ENCODE results near the gene BLID.
A peak's percentile ranks its signal among the peaks of the same experiment; 100 is the strongest.

The BLID gene

GRCh38 chr11:122140500-122140899 lies 24.5 kb upstream of the BLID start:
- DNase-seq (ENCODE audit: low read depth, low spot score) = no peak

DNA sequence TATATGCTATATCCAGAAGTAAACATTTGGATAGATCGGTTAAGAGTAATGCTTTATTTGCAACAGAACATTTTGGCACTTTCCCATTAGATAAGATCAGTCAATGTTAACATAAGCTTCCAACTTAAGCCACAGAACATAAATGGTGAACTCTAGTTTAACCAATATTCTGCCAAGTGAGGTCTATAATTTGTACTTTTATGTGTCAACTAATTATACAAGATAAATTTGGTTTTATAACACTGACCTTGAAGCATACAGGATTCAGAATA lies 23.5 kb upstream of the BLID start:
- DNase-seq (ENCODE audit: low read depth, low spot score) = no peak

DNA sequence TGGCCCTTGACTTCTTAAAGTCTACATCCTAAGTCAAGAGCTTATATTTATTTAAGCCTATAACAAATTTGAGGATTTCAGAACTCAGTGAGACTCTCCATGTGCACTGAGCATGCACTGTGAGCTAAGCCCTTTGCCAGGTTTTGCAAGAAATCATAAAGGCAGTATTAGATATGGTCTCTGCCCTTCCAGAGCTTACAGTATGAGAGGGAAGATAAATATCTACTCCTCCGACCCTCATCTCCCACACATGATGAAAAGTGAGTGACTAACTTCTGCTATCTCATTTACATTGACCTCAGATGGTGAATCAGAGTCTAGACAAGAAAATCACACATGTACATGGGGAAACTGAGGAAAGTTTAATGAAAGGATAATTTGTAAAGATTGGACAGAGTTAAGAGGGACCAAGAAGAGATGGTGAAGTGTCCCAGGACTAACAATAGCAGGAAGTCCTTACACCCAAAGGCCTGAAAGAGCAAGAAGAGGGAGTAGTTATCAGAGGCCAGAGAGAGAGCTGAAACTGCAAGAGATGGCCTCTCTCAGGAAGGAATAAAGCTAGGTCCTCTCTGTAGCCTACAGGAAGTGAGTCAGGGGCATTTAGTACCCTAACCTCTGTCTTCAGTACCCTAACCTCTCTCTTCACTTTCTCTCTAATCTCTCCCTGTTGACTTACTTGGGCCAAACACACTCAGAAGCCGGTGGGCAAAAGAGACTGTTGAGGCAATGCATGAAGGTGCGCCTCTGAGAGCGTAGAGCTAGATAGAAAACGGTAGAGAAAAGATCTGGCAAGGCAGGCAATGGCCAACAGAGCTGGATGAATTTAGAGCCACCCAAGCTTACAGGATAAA lies 23.0 kb upstream of the BLID start:
- peak; percentile 40 for DNase-seq (ENCODE audit: low read depth, low spot score)

DNA sequence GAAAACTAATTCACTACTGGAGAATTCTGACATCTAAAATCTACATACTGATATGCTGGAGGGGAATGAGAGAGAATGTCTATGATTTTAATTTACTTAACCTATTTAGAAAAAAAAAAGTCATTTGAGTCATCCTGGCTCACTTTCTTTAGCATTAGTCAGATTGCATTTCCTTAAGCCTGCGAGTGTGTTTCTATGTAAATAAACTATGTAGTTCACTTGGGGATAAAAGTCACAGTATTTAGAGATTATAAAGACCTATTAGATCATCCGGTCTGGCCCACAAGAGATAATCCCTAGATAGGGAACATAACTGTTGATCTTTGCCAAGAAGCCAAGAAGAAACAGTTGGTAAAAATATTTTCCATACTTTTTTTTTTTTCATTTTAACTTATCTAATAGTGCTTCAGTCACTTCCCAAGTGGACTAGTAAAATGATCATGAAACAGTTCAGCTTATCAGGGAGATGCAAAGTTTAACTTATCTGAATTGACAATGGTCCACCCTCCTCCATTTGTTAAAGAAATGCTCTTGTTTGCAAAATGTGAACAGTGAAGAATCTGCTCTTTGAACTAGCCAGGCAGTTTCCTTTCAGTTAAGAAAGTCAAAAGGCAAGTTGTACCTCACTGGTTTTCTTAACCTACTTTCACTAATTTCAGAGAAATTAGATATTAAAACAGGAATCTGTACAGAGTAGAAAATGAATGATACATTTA lies 21.2 kb upstream of the BLID start:
- DNase-seq (ENCODE audit: low read depth, low spot score) = no peak

DNA sequence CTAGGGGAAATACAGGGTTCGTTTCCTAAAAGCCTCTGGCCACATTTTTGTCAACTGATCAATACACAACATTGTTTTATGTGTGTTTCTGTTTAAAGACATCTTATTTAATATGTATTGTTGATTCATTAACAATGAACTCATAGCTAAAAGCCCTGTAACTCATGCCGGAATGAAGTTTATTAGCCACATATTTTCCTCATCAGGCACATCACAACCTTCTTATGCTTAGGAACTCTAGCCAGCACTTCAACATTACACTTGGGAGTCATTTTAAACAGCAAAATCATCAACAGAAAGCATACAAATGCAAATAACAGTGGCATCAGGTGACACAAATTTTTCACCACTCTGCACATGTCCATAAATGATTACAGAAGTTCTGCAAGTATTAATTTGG lies 15.1 kb upstream of the BLID start:
- no peak for DNase-seq (ENCODE audit: low read depth, low spot score)

- no peak for DNase-seq (ENCODE audit: low read depth, low spot score)
Measured at GRCh38 chr11:122128146-122128545, 12.1 kb upstream of the BLID start.

DNA sequence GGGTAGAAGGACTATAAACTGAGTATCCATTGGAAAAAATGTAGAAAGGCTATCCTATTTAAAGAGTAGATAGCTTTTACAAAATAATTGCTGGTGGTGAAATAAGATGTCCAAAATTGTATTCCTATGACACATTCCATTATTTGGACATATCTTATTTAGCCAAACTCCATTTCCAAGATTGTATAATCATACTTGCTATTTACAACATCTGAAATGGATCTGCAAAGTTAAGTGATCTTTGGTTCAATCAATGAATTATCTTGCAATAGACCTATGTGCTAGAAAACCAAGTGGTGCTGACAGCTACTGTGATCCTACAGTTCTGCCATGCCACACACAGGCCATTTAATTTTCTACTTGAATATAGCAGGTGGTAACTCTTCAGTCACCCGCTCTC lies 11.0 kb upstream of the BLID start:
- no peak for DNase-seq (ENCODE audit: low read depth, low spot score)

- no peak for DNase-seq (ENCODE audit: low read depth, low spot score)
Measured at GRCh38 chr11:122126024-122126688, 10.1 kb upstream of the BLID start.

DNA sequence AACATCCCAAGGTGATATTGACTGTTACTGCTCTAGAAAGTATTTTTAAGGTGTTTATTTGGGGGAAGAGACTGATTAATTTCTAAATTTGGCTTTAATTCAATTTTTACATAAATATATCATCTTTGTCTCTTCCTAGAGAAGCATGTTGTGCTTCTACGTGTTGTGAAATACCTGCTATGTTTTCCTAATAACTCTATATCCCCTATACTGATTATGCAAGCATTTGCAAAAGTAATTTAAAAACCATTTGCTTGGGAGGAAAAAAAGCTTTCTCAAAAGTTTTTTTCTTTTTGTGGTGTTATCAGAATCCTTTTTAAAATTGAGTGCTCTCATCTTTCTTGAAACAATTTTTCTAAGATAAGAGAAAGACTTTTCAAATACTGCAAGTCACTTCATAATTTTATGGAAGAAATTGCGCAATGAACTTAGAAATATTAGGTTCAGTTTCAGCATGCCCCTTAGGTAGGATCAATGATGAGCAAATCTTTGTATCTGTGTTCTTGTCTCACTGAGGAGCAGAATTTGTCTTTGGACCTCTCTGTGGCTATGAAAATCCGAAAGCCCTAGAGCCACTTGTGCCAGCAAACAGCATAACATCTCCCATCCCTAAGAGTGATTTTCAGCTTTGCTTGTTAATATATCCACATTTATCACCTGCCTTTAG lies 7.4 kb upstream of the BLID start:
- no peak for DNase-seq (ENCODE audit: low read depth, low spot score)

- no peak for DNase-seq (ENCODE audit: low read depth, low spot score)
Measured at GRCh38 chr11:122122179-122122578, 6.2 kb upstream of the BLID start.

- no peak for DNase-seq (ENCODE audit: low read depth, low spot score)
Measured at GRCh38 chr11:122120096-122120495, 4.1 kb upstream of the BLID start.

- no peak for DNase-seq (ENCODE audit: low read depth, low spot score)
Measured at GRCh38 chr11:122116591-122116990, 576 bp upstream of the BLID start.

DNA sequence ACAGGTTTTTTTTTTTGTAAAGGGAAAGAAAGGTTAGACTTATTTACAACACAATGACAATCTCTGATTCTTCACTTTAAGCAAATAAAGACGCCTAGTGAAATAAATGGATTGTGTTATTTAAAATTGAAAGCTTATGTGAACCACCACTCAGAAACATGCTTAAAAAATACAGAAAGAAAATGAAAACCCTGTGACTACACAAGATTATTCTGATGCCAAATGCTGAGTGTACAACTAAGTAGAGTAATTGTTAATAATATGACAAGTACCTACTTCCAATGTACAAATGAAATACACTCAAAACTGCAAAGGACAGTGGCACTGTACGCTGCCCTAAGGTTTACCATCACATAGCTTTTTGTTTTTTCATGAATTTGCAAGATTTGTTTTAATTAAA lies 1.0 kb downstream of the BLID start:
- no peak for DNase-seq (ENCODE audit: low read depth, low spot score)

DNA sequence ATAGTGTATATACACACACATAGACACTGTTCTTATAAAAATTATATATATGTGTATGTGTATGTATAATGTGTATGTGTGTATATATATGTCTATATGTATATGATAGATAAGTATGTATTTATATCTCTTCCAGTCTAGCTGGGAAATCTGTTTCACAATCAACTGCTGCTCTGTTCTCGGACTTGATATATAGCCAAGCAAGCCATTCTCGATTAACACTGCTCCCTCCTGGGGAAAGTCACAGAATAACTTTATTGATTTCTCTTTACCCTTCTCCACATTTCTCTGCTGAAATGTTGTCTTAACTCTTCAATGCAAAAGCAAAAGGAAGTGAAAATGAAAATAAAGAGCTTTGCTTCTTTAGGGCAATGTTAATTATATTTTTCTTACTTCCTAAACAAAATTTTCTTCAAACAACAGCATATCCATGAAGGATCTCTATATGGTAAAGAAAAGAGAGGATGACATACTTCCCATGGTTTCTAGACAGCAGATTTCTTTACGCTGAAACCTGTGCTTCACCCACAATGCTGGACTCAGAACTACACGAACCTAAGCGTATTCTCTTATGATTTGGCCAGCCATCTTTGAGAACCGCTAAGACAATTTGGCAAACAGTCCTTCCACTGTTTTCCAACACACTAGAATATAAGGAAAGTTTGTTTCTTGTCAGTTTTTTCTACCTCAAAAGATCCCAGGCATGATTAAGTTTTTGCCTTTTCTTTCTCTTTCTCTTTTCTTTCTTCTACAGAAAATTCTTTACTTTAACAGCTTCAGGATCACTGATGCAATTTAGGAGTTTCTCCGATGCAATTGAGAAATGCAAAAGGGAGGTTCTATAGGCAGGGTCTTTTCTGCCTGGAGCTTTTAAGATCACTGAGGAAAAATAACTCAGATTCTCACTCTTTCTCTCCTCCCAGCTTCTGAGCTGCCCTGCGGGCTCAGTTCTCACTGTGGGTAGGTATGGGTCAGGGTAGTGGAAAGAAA lies 1.9 kb downstream of the BLID start:
- no peak for DNase-seq (ENCODE audit: low read depth, low spot score)

DNA sequence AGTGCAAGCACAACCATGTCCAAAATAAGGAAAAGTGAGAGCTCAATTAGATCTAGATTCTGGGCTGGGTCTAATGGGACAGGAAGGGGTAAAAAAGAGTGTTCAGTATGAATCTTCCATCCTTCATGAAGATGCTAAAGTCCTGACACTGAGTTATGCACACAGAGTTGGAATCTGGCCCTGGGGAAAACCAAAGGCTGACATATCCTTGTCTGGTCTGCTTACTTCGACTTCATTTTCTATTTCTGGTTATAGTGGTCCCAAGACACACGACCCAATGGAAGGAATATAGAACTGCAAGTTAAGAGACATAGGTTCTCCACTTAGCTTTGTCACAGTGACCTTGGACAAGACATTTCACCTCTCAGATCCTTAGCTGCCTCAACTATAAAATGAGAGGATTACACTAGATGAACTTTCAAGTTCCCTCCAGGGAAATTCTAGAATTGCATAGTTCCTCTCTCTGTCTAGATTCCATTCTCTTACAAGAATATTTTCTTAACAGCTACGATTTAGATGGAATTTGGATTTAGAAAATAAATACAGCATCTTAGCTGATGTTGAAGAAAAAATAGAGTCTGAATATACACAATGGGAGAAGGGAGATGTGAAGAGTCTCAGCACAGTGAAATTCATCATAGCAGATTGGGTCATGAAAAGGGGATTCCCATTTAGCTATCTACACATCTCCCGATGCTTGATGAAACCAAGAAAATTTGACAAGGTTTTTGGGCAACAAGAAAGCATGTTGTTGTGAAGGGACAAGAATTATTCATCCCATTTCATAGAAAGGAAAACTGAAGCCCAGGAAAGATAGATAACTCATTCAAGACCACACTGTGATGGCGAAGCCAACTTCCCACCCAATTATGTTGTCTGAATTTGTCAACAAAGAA lies 3.3 kb downstream of the BLID start:
- no peak for DNase-seq (ENCODE audit: low read depth, low spot score)

- DNase-seq (ENCODE audit: low read depth, low spot score) = no peak
Measured at GRCh38 chr11:122109932-122110331, 6.1 kb downstream of the BLID start.

GRCh38 chr11:122108828-122109227 lies 7.2 kb downstream of the BLID start:
- no peak for DNase-seq (ENCODE audit: low read depth, low spot score)

GRCh38 chr11:122108192-122108799 lies 7.7 kb downstream of the BLID start:
- no peak for DNase-seq (ENCODE audit: low read depth, low spot score)

DNA sequence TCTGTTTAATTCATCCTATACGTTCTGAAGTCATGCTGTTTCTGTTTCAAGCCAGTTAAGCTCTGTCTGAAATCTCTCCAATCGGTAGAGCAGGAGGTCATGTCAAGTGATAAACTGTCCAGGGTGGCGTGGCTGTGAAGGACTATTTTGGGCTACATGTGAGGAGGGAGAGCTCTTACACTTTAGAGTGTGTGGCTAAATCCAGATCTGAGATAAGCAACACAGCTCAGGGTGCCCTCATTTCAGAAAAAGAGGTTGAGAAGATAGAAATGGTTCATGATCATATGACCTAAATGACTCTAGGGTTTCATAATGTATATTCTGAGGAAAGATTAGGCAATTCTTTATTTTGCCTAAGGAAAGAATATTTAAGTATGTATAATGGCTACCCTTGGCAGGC lies 8.4 kb downstream of the BLID start:
- DNase-seq (ENCODE audit: low read depth, low spot score) = no peak

DNA sequence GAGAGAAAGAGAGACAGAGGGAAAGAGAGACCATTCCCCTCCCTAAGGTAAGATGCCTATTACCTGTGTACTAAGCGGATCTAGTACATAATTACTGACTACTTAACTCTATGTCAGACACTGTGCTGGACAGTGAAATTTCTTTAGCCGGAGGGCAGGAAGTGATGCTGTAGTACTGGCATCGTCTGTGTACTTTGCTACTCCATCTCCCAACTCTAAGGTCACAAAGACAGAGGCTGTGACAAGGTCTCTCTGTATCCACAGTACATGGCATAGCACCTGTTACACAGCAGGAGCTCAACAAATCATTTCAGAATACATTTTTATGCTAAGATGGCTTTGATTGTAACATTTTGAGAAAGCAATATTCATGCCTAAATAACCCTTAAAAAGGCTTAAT lies 9.0 kb downstream of the BLID start:
- no peak for DNase-seq (ENCODE audit: low read depth, low spot score)

All from iPS DF 19.7 (cell line).